HG02610 (cell line): Measurements from ENCODE around the gene PSG5.
"Not testable (repeated sequence)": the region's sequence is repeated elsewhere in the genome, so short reads cannot be mapped to it uniquely, and the experiment has no call there.

Experiments used
- ATAC-seq: cut with Tn5 transposase; IDR thresholded peaks from one replicate; pipeline ENCODE4 v1.9.1; 2021; ENCODE audit warnings: mild to moderate bottlenecking, moderate library complexity; ENCODE audit not compliant: unreplicated experiment

The PSG5 gene

GRCh38 chr19:43188092-43188491 is 1.8 kb upstream of the PSG5 start:
- not testable (repeated sequence) for ATAC-seq

- ATAC-seq = not testable (repeated sequence)
Measured at GRCh38 chr19:43181869-43182771, 4.2 kb downstream of the PSG5 start.

GRCh38 chr19:43179569-43180147 is 6.7 kb downstream of the PSG5 start:
- ATAC-seq = not testable (repeated sequence)

- not testable (repeated sequence) for ATAC-seq
Measured at GRCh38 chr19:43178577-43178976, 7.8 kb downstream of the PSG5 start.

GRCh38 chr19:43165906-43166305 is 20.4 kb downstream of the PSG5 start:
- not testable (repeated sequence) for ATAC-seq

- not testable (repeated sequence) for ATAC-seq
Measured at GRCh38 chr19:43163135-43163534, 23.2 kb downstream of the PSG5 start.

- not testable (repeated sequence) for ATAC-seq
Measured at GRCh38 chr19:43162261-43162660, 24.1 kb downstream of the PSG5 start.

GRCh38 chr19:43152214-43152613 is 34.1 kb downstream of the PSG5 start:
- ATAC-seq = no peak

- ATAC-seq = not testable (repeated sequence)
Measured at GRCh38 chr19:43149788-43150187, 36.5 kb downstream of the PSG5 start.

GRCh38 chr19:43148233-43148632 is 38.1 kb downstream of the PSG5 start:
- ATAC-seq = no peak

GRCh38 chr19:43141763-43142162 is 44.6 kb downstream of the PSG5 start:
- not testable (repeated sequence) for ATAC-seq

- no peak for ATAC-seq
Measured at GRCh38 chr19:43132696-43133095, 53.6 kb downstream of the PSG5 start.

- not testable (repeated sequence) for ATAC-seq
Measured at GRCh38 chr19:43131281-43131842, 55.0 kb downstream of the PSG5 start.

- not testable (repeated sequence) for ATAC-seq
Measured at GRCh38 chr19:43129197-43129596, 57.1 kb downstream of the PSG5 start.

GRCh38 chr19:43127336-43127735 is 59.0 kb downstream of the PSG5 start:
- not testable (repeated sequence) for ATAC-seq

- no peak for ATAC-seq
Measured at GRCh38 chr19:43126720-43127119, 59.6 kb downstream of the PSG5 start.

- ATAC-seq = no peak
Measured at GRCh38 chr19:43124360-43124759, 62.0 kb downstream of the PSG5 start.

- not testable (repeated sequence) for ATAC-seq
Measured at GRCh38 chr19:43120433-43121026, 65.8 kb downstream of the PSG5 start.

- not testable (repeated sequence) for ATAC-seq
Measured at GRCh38 chr19:43119526-43119925, 66.8 kb downstream of the PSG5 start.
